ENCODE measurements around the gene PGC. TPM values are rescaled to one million over a fixed set of nuclear protein-coding genes. Genes with fewer than 3 reads are reported as not detected.

Gene PGC
- total and polyA plus RNA-seq, 2 donors (not counting 3 experiments of a cell fraction or from before 2014, with no cell fraction given) = not detected

GRCh38 chr6:41771058-41771983 lies 24.1 kb upstream of the PGC start:
- POLR2A ChIA-PET = no interaction called here
- Histone ChIP-seq H3K4me3 (replicated peaks in 1 of 3; ENCODE audit: insufficient read depth in 1 of 3, low read depth in 1 of 3, low read length in 3 of 3) (no peak overlapping the region), H3K4me2 (ENCODE audit: insufficient read depth, low read length) (no peak overlapping the region), H3K9me3 (replicated peaks; ENCODE audit: control insufficient read depth, insufficient read depth, low read length) (no peaks in the 10 kb centered on the region), H3K9ac (replicated peaks; ENCODE audit: extremely low read depth, insufficient read depth, low read length) (no peak overlapping the region), H3K36me3 (ENCODE audit: control insufficient read depth in 2 of 2, extremely low read depth in 1 of 2, insufficient read depth in 2 of 2, low read length in 2 of 2) (peaks cover 3 to 15% of the 10 kb centered on the region in 2 experiments), H3K27me3 (ENCODE audit: control insufficient read depth in 2 of 2, insufficient read depth in 2 of 2, low read length in 2 of 2) (no peaks in the 10 kb centered on the region), H3K4me1 (ENCODE audit: control insufficient read depth, extremely low read depth, insufficient read depth, low read length) (peaks cover 3% of the 10 kb centered on the region), H2AFZ (ENCODE audit: low read depth, low read length) (no peak overlapping the region), H3K27ac (ENCODE audit: insufficient read depth, low read depth, low read length) (no peak overlapping the region), H3K9me1 (replicated peaks; ENCODE audit: control insufficient read depth, extremely low read depth, insufficient read depth, low read length) (no peaks in the 10 kb centered on the region), H4K20me1 (replicated peaks; ENCODE audit: control insufficient read depth, extremely low read depth, insufficient read depth, low read length) (no peaks in the 10 kb centered on the region), H3K79me2 (ENCODE audit: control insufficient read depth, insufficient read depth, low read length) (no peaks in the 10 kb centered on the region)
- no peak for TF ChIP-seq MAX (IDR thresholded peaks at IDR 0.05; ENCODE audit: insufficient read depth, insufficient read length)
- no peak for TF ChIP-seq GATA2 (IDR thresholded peaks at IDR 0.05; ENCODE audit: insufficient read depth, insufficient read length, low read depth, low read length)
- TF ChIP-seq EZH2 (IDR thresholded peaks at IDR 0.05; ENCODE audit: borderline replicate concordance, low read depth, low read length, severe bottlenecking) = no peak
- TF ChIP-seq POLR2A (IDR thresholded peaks at IDR 0.05; ENCODE audit: low read depth, low read length) = no peak
- no peak for TF ChIP-seq JUN (IDR thresholded peaks at IDR 0.05; ENCODE audit: borderline replicate concordance, insufficient read depth, insufficient read length, low read depth)
- TF ChIP-seq POLR2AphosphoS5 (IDR thresholded peaks at IDR 0.05; ENCODE audit: insufficient read depth, low read depth, low read length) = no peak
- no peak for TF ChIP-seq CTCF (IDR thresholded peaks at IDR 0.05; ENCODE audit: extremely low read depth in 1 of 2, insufficient read depth in 1 of 2, low read depth in 1 of 2, low read length in 2 of 2)
- no peak for TF ChIP-seq FOS (IDR thresholded peaks at IDR 0.05; ENCODE audit: borderline replicate concordance, insufficient read depth, low read length)
- no peak for TF ChIP-seq MYC (IDR thresholded peaks at IDR 0.05; ENCODE audit: low read depth, low read length)
- DNase-seq (ENCODE audit: low read depth, low spot score) = no peak
- FAIRE-seq = no peak
- intact Hi-C loops (cut with micrococcal nuclease) (no loop called here), dilution Hi-C loops (cut with MboI; ENCODE audit: extremely low pct_ligation_motif_present, low sequenced_read_pairs) (no loop called here)
- BruUV-seq (replicated peaks) = no TSS peak
- CTCF ChIA-PET = interaction anchor here (1.4 kb wide), 1 partner anchor 88 kb away, joined by 3 read pairs; no protein-coding TSS in a partner anchor

Data from endothelial cell of umbilical vein (primary cell).